GM19240 (cell line): Measurements from ENCODE around the gene NAIF1.
"Not testable (repeated sequence)": the region's sequence is repeated elsewhere in the genome, so short reads cannot be mapped to it uniquely, and the experiment has no call there.

Source experiments
- DNase-seq: peaks from one replicate; pipeline ENCODE4 v3.0.0; 2011; ENCODE audit warnings: low spot score; ENCODE audit not compliant: insufficient read length

The NAIF1 gene

GRCh38 chr9:128085943-128086342 lies 18.8 kb upstream of the NAIF1 start:
- DNase-seq = no peak

GRCh38 chr9:128084746-128085145 lies 17.6 kb upstream of the NAIF1 start:
- no peak for DNase-seq

GRCh38 chr9:128082151-128082550 lies 15.0 kb upstream of the NAIF1 start:
- DNase-seq = no peak

GRCh38 chr9:128081056-128081455 lies 13.9 kb upstream of the NAIF1 start:
- no peak for DNase-seq

GRCh38 chr9:128080206-128080605 lies 13.1 kb upstream of the NAIF1 start:
- DNase-seq = no peak

- DNase-seq = no peak
Observed at GRCh38 chr9:128078504-128079434, 11.6 kb upstream of the NAIF1 start.

GRCh38 chr9:128077847-128078503 lies 10.9 kb upstream of the NAIF1 start:
- DNase-seq = no peak

- DNase-seq = no peak
Observed at GRCh38 chr9:128073253-128073886, 6.2 kb upstream of the NAIF1 start.

- DNase-seq = no peak
Observed at GRCh38 chr9:128072144-128073021, 5.3 kb upstream of the NAIF1 start.

GRCh38 chr9:128071475-128071874 lies 4.4 kb upstream of the NAIF1 start:
- DNase-seq = not testable (repeated sequence)

GRCh38 chr9:128070874-128071273 lies 3.8 kb upstream of the NAIF1 start:
- no peak for DNase-seq

GRCh38 chr9:128068386-128069205 lies 1.5 kb upstream of the NAIF1 start:
- no peak for DNase-seq

GRCh38 chr9:128067645-128068385 lies 695 bp upstream of the NAIF1 start, which contains the start of gene SLC25A25:
TSS of gene SLC25A25 (plus strand) at chr9:128068232. CDS start at chr9:128068320, 88 bp downstream.
- peak; percentile 90 for DNase-seq

GRCh38 chr9:128065907-128066712 lies 1.0 kb downstream of the NAIF1 start:
- DNase-seq = no peak

- DNase-seq = no peak
Observed at GRCh38 chr9:128062846-128063831, 4.0 kb downstream of the NAIF1 start.

GRCh38 chr9:128062279-128062678 lies 4.8 kb downstream of the NAIF1 start:
- DNase-seq = no peak

GRCh38 chr9:128061275-128061960 lies 5.7 kb downstream of the NAIF1 start:
- DNase-seq = no peak
